HepG2 (cell line): ENCODE data around the gene HSPA1A. TPM values are rescaled to one million over a fixed set of nuclear protein-coding genes. Genes with fewer than 3 reads are reported as not detected.
A peak's percentile ranks its signal among the peaks of the same experiment; 100 is the strongest.
"Not testable (repeated sequence)": the region's sequence is repeated elsewhere in the genome, so short reads cannot be mapped to it uniquely, and the experiment has no call there.

Experiments
- ATAC-seq: fragments of 200-7000 bp; cut with Tn5 transposase; 3 replicates; pipeline ENCODE4 v1.9.1; 2020; ENCODE audit warnings: mild to moderate bottlenecking, moderate library complexity
- BruUV-seq: library from RNA; stranded (reverse); fragments of 400-500 nt; replicated peaks from 2 replicates; lab custom pipeline; 2021; lab: Mats Ljungman, UMichigan
- CTCF ChIA-PET: fragments of 300-600 bp; formaldehyde crosslinking; extraction: SDS; loops from one replicate; lab custom pipeline; 2021; ENCODE audit warnings: low total read pairs, inconsistent platforms, low intra/inter-chr PET ratio; lab: Yijun Ruan, JAX
- POLR2A ChIA-PET: fragments of 350-600 bp; sonication (Branson Sonifier 250); formaldehyde crosslinking; loops from one replicate; lab custom pipeline; 2020; ENCODE audit warnings: antibody characterized with exemption, inconsistent platforms; lab: Yijun Ruan, JAX
- DNase-seq: peaks from one replicate; pipeline ENCODE4 v3.0.0-alpha.2; 2015; ENCODE audit warnings: low spot score
- FAIRE-seq: peaks from 3 replicates; lab custom pipeline; 2011; peaks lifted over from hg19 to GRCh38; lab: Jason Lieb, UNC
- H2AFZ ChIP-seq: one replicate; pipeline ENCODE4 v1.6.1; 2011; ENCODE audit warnings: low read length, inconsistent platforms
- H3K27ac ChIP-seq: fragments of 300-600 bp; 3 replicates; pipeline ENCODE4 v1.8.0; 2011; ENCODE audit warnings: mixed run types, mild to moderate bottlenecking, mixed read lengths, low read length, inconsistent platforms; ENCODE audit not compliant: insufficient read depth; ENCODE audit errors: extremely low read length
- H3K27me3 ChIP-seq, 2 experiments: fragments of 200-600 bp in 1 of 2; 2 replicates in 1 of 2; 3 replicates in 1 of 2; pipeline versions ENCODE4 v1.6.0 to v1.8.0; 2011; ENCODE audit warnings: low read length in 2 of 2, mild to moderate bottlenecking in 2 of 2, moderate library complexity in 2 of 2, inconsistent platforms in 1 of 2; ENCODE audit not compliant: insufficient read depth in 2 of 2, control insufficient read depth in 1 of 2
- H3K36me3 ChIP-seq, 2 experiments: fragments of 200-600 bp in 1 of 2; replicated peaks in 1 of 2; 2 replicates in 1 of 2; 3 replicates in 1 of 2; pipeline versions ENCODE4 v1.5.1 to v1.8.0; 2011; ENCODE audit warnings: low read length in 2 of 2, inconsistent platforms in 1 of 2; ENCODE audit not compliant: insufficient read depth in 2 of 2, control insufficient read depth in 1 of 2
- H3K4me1 ChIP-seq: 2 replicates; pipeline ENCODE4 v1.5.1; 2012; ENCODE audit warnings: low read length, inconsistent platforms; ENCODE audit not compliant: insufficient read depth
- H3K4me2 ChIP-seq: 2 replicates; pipeline ENCODE4 v1.6.0; 2011; ENCODE audit warnings: low read depth, low read length, inconsistent platforms
- H3K4me3 ChIP-seq, 3 experiments: fragments of 200-600 bp in 1 of 3; sonication (generic), shearing (Covaris generic) in 1 of 3; replicated peaks in 1 of 3; 2 replicates each; pipeline ENCODE4 v1.5.1; 2011 to 2016; ENCODE audit warnings: low read length in 3 of 3, inconsistent platforms in 2 of 3, low read depth in 2 of 3, mild to moderate bottlenecking in 2 of 3, control low read depth in 1 of 3, mixed read lengths in 1 of 3; ENCODE audit not compliant: insufficient read depth in 1 of 3
- H3K79me2 ChIP-seq: one replicate; pipeline ENCODE4 v1.6.1; 2011; ENCODE audit warnings: low read length, inconsistent platforms; ENCODE audit not compliant: insufficient read depth
- H3K9ac ChIP-seq: 2 replicates; pipeline ENCODE4 v1.6.0; 2011; ENCODE audit warnings: mild to moderate bottlenecking, low read depth, low read length, inconsistent platforms; ENCODE audit not compliant: insufficient read depth
- H3K9me3 ChIP-seq: 2 replicates; pipeline ENCODE4 v1.5.1; 2012; ENCODE audit warnings: mild to moderate bottlenecking, low read length
- H4K20me1 ChIP-seq: 2 replicates; pipeline ENCODE4 v1.6.0; 2011; ENCODE audit warnings: inconsistent platforms, mild to moderate bottlenecking, low read length, moderate library complexity; ENCODE audit not compliant: insufficient read depth
- HMG20A ChIP-seq: IDR thresholded peaks from 2 replicates; pipeline ENCODE4 v1.6.1; 2016; ENCODE audit warnings: borderline replicate concordance
- PHF20 ChIP-seq: sonication (generic); formaldehyde crosslinking; IDR thresholded peaks from 2 replicates; pipeline ENCODE4 v1.5.0; 2020; ENCODE audit warnings: mild to moderate bottlenecking, missing genetic modification reagents
- ZBTB26 ChIP-seq: IDR thresholded peaks from 2 replicates; pipeline ENCODE4 v1.6.1; 2016; ENCODE audit warnings: missing compliant biosample characterization, missing genetic modification reagents, borderline replicate concordance
- ZNF121 ChIP-seq: sonication (generic); formaldehyde crosslinking; IDR thresholded peaks from 2 replicates; pipeline ENCODE4 v1.5.0; 2020; ENCODE audit warnings: mild to moderate bottlenecking, missing genetic modification reagents
- ZNF136 ChIP-seq: sonication (generic); formaldehyde crosslinking; IDR thresholded peaks from 2 replicates; pipeline ENCODE4 v1.8.1; 2022; ENCODE audit warnings: low read depth, mild to moderate bottlenecking, moderate library complexity, missing genetic modification reagents
- ZNF770 ChIP-seq: sonication (generic); formaldehyde crosslinking; IDR thresholded peaks from 2 replicates; pipeline ENCODE4 v1.5.0; 2020; ENCODE audit warnings: mild to moderate bottlenecking, missing genetic modification reagents
- WGBS: methylation state at CpG from one replicate; pipeline ENCODE4 v1.1.6; 2017; ENCODE audit warnings: low lambda C conversion rate; 5-methylcytosine and 5-hydroxymethylcytosine counted together
- in situ Hi-C: cut with HindIII; loops from 2 replicates; pipeline ENCODE4 v1.10.0; 2017; ENCODE audit warnings: low pct_unique_long_range_greater_than_20kb; ENCODE audit not compliant: extremely low pct_ligation_motif_present
- intact Hi-C: fragments of 100-400 bp; cut with micrococcal nuclease; formaldehyde crosslinking; loops from one replicate; pipeline ENCODE4 v1.10.0; 2022; ENCODE audit not compliant: unreplicated experiment
- polyA plus RNA-seq, 8 experiments: library from polyadenylated mRNA; depleted of rRNA in 3 of 8; stranded (reverse) in 7 of 8; unstranded in 1 of 8; fragments of >200 nt; fragmentation: Illumina TruSeq in 4 of 8; extraction: Trizol in 4 of 8; gene quantifications; 2 replicates each; pipeline versions ENCODE4 v1.2.1 to v1.2.3, GENCODE V29; 2011 to 2016; ENCODE audit warnings: low read depth in 4 of 8, missing spikeins in 1 of 8, mixed read lengths in 1 of 8; ENCODE audit not compliant: insufficient read depth in 1 of 8
- total RNA-seq, 5 experiments: library from RNA; depleted of rRNA; stranded (reverse); fragments of >200 nt; fragmentation: Illumina TruSeq; extraction: Trizol; gene quantifications; 2 replicates each; pipeline ENCODE4 v1.2.3, GENCODE V29; 2016; ENCODE audit warnings: low read depth in 1 of 5

HSPA1A gene
- total and polyA plus RNA-seq, 2 of the 13 experiments (the other 11 are each of a cell fraction or from before 2014, with no cell fraction given): 44.5 to 85.0 TPM

- TF ChIP-seq ZBTB26: no peak
- no peak for TF ChIP-seq PHF20 (CRISPR knock-in tag)
- TF ChIP-seq ZNF136: no peak
- no peak for TF ChIP-seq HMG20A
These were observed 15.6 kb upstream of the HSPA1A start (continued) for GRCh38 chr6:31799781-31800180.

- FAIRE-seq: not testable (repeated sequence)
These were observed 14.1 kb upstream of the HSPA1A start for GRCh38 chr6:31801031-31801927.

More at GRCh38 chr6:31801031-31801927, 14.1 kb upstream of the HSPA1A start:
- Histone ChIP-seq H3K79me2 (peaks cover 10% of the 10 kb centered on the region), H3K4me1 (peaks cover 14% of the 10 kb centered on the region), H3K36me3 (peaks cover 0 to 20% of the 10 kb centered on the region in 2 experiments; a peak in 3 of 5 replicates)
- TF ChIP-seq ZNF770 (CRISPR knock-in tag): peak; percentile 61; the same call in 1 of the 2 replicates
- TF ChIP-seq ZNF121: peak; percentile 66
- intact Hi-C loops, H3K9me3 ChIP-seq, H3K27me3 ChIP-seq, BruUV-seq, H3K9ac ChIP-seq, H4K20me1 ChIP-seq, H3K27ac ChIP-seq, H2AFZ ChIP-seq, ATAC-seq, H3K4me2 ChIP-seq, CTCF ChIA-PET, H3K4me3 ChIP-seq, DNase-seq, in situ Hi-C loops: not testable (repeated sequence)
- WGBS: 93% methylated on average over 8 of the region's 8 CpGs
- POLR2A ChIA-PET: interaction anchor here (0.9 to 1.4 kb wide), 2 partner anchors 26 to 61 kb away, joined by 5 read pairs; partner anchors contain the start of genes HSPA1B and NEU1
